SH-SY5Y (cell line): ENCODE results near the gene OASL.

ENCODE experiments used
- GATA2 ChIP-seq: IDR thresholded peaks from 2 replicates; pipeline ENCODE4 v1.6.1; 2011; ENCODE audit warnings: mild to moderate bottlenecking, low read depth, low read length
- GATA3 ChIP-seq: IDR thresholded peaks from 2 replicates; pipeline ENCODE4 v1.6.1; 2011; ENCODE audit warnings: low read depth, mild to moderate bottlenecking, low read length, moderate library complexity

OASL gene

GRCh38 chr12:121062391-121063045 lies 23.5 kb upstream of the OASL start:
- no peak for TF ChIP-seq GATA2

- TF ChIP-seq GATA3 (no peak), GATA2 (no peak)
Measured at GRCh38 chr12:121061831-121062230, 22.8 kb upstream of the OASL start.

GRCh38 chr12:121060149-121061001 lies 21.3 kb upstream of the OASL start:
- no peak for TF ChIP-seq GATA2
- no peak for TF ChIP-seq GATA3

GRCh38 chr12:121059031-121059898 lies 20.2 kb upstream of the OASL start:
- no peak for TF ChIP-seq GATA3
- TF ChIP-seq GATA2 = no peak

- TF ChIP-seq GATA3 (no peak), GATA2 (no peak)
Measured at GRCh38 chr12:121057794-121058193, 18.7 kb upstream of the OASL start.

GRCh38 chr12:121053706-121054105 lies 14.7 kb upstream of the OASL start:
- TF ChIP-seq GATA2 (no peak), GATA3 (no peak)

- TF ChIP-seq GATA3 (no peak), GATA2 (no peak)
Measured at GRCh38 chr12:121050725-121051124, 11.7 kb upstream of the OASL start.

- TF ChIP-seq GATA2 (peak; percentile 30; the same call in 1 of the 2 replicates), GATA3 (no peak)
Measured at GRCh38 chr12:121048442-121048841, 9.4 kb upstream of the OASL start.

- TF ChIP-seq GATA2 = no peak
- no peak for TF ChIP-seq GATA3
Measured at GRCh38 chr12:121043067-121043466, 4.0 kb upstream of the OASL start.

- no peak for TF ChIP-seq GATA3
- no peak for TF ChIP-seq GATA2
Measured at GRCh38 chr12:121036810-121037326, 2.2 kb downstream of the OASL start.

- no peak for TF ChIP-seq GATA3
- TF ChIP-seq GATA2 = no peak
Measured at GRCh38 chr12:121034616-121035305, 4.3 kb downstream of the OASL start.

GRCh38 chr12:121033625-121034349 lies 5.3 kb downstream of the OASL start:
- TF ChIP-seq GATA3 (no peak), GATA2 (no peak)

- TF ChIP-seq GATA2 = no peak
- TF ChIP-seq GATA3 = no peak
Measured at GRCh38 chr12:121030576-121031212, 8.4 kb downstream of the OASL start.
